T-cell (primary cell): ENCODE measurements around the gene ACCS. TPM values are rescaled to one million over a fixed set of nuclear protein-coding genes. Genes with fewer than 3 reads are reported as not detected.

Experiments
- ATAC-seq, 4 experiments: fragments of 200-7000 bp in 3 of 4; fragments of 150-1000 bp in 1 of 4; cut with Tn5 transposase; replicated peaks in 1 of 4; 1 replicate in 3 of 4; 2 replicates in 1 of 4; pipeline ENCODE4 v1.10.0; 2021; ENCODE audit warnings: moderate library complexity in 3 of 4, mild to moderate bottlenecking in 2 of 4, moderate number of reproducible peaks in 1 of 4
- CTCF ChIA-PET, 2 donors: fragments of 300-600 bp; sonication (Branson Sonifier 250); formaldehyde crosslinking; loops; one replicate each; lab custom pipeline; 2022; ENCODE audit warnings: antibody characterized with exemption in 2 of 2; lab: Charles Lee
- POLR2A ChIA-PET, 2 donors: fragments of 300-600 bp; sonication (Branson Sonifier 250); formaldehyde crosslinking; loops; one replicate each; lab custom pipeline; 2022; ENCODE audit warnings: antibody characterized with exemption in 2 of 2; lab: Charles Lee
- DNase-seq, 35 experiments: peaks; one replicate each; pipeline versions ENCODE4 v3.0.0 to v3.0.0-alpha.2; 2013 to 2023
- H3K27ac ChIP-seq: one replicate; pipeline ENCODE4 v1.5.1; 2013; ENCODE audit warnings: low read length
- H3K27me3 ChIP-seq, 2 experiments: replicated peaks in 1 of 2; 1 replicate in 1 of 2; 2 replicates in 1 of 2; pipeline versions ENCODE4 v1.6.1 to v1.7.0; 2013; ENCODE audit warnings: low read length in 1 of 2, mixed read lengths in 1 of 2; ENCODE audit not compliant: control insufficient read depth in 2 of 2, insufficient read depth in 2 of 2; ENCODE audit errors: extremely low read depth in 1 of 2
- H3K36me3 ChIP-seq, 2 donors: 1 replicate in 1 of 2; 2 replicates in 1 of 2; pipeline versions ENCODE4 v1.6.1 to v1.7.0; 2013; ENCODE audit warnings: low read length in 1 of 2; ENCODE audit not compliant: control insufficient read depth in 2 of 2, insufficient read depth in 1 of 2; ENCODE audit errors: extremely low read depth in 1 of 2
- H3K4me1 ChIP-seq, 2 experiments: 1 replicate in 1 of 2; 2 replicates in 1 of 2; pipeline versions ENCODE4 v1.6.1 to v1.7.0; 2013; ENCODE audit warnings: low read length in 2 of 2, mixed read lengths in 1 of 2; ENCODE audit not compliant: insufficient read depth in 2 of 2, control insufficient read depth in 1 of 2; ENCODE audit errors: extremely low read depth in 1 of 2
- H3K4me3 ChIP-seq, 2 donors: 1 replicate in 1 of 2; 2 replicates in 1 of 2; pipeline versions ENCODE4 v1.5.1 to v1.7.0; 2013; ENCODE audit warnings: mild to moderate bottlenecking in 2 of 2, low read length in 1 of 2, moderate library complexity in 1 of 2; ENCODE audit not compliant: control insufficient read depth in 1 of 2; ENCODE audit errors: extremely low read depth in 1 of 2
- H3K9me3 ChIP-seq: 2 replicates; pipeline ENCODE4 v1.7.0; 2013
- H3K27ac Mint-ChIP-seq, 2 donors: one replicate each; pipeline ENCODE4 v1.8.0; 2020 to 2021; ENCODE audit warnings: mild to moderate bottlenecking in 2 of 2, mixed read lengths in 2 of 2
- H3K27me3 Mint-ChIP-seq, 2 donors: one replicate each; pipeline ENCODE4 v1.8.0; 2021 to 2022; ENCODE audit warnings: mixed read lengths in 2 of 2
- H3K36me3 Mint-ChIP-seq: one replicate; pipeline ENCODE4 v1.8.0; 2021; ENCODE audit warnings: mixed read lengths
- H3K4me1 Mint-ChIP-seq, 3 donors: one replicate each; pipeline ENCODE4 v1.8.0; 2020 to 2022; ENCODE audit warnings: mixed read lengths in 3 of 3, mild to moderate bottlenecking in 1 of 3
- H3K4me3 Mint-ChIP-seq, 3 donors: one replicate each; pipeline ENCODE4 v1.8.0; 2020 to 2022; ENCODE audit warnings: mild to moderate bottlenecking in 3 of 3, mixed read lengths in 3 of 3, moderate library complexity in 3 of 3
- H3K9me3 Mint-ChIP-seq, 3 donors: one replicate each; pipeline ENCODE4 v1.8.0; 2020 to 2022; ENCODE audit warnings: mixed read lengths in 3 of 3
- whole genome bisulfite sequencing: methylation state at CpG from one replicate; pipeline ENCODE4 v1.1.5; 2013; ENCODE audit warnings: missing lambda C conversion rate; ENCODE audit not compliant: insufficient coverage; 5-methylcytosine and 5-hydroxymethylcytosine counted together
- total RNA-seq, 35 experiments: library from RNA in 6 of 35; stranded (reverse) in 6 of 35; fragments of 120-200 nt in 1 of 35; gene quantifications; one replicate each; pipeline versions ENCODE4 v1.2.1 to v1.2.4 and lab custom pipeline; 2013 to 2026

ACCS gene
- total RNA-seq, 5 donors from 2014 or later (not counting 1 experiment from before 2014, with no cell fraction given): 18.9 to 66.4 (median 27.5) TPM

DNA sequence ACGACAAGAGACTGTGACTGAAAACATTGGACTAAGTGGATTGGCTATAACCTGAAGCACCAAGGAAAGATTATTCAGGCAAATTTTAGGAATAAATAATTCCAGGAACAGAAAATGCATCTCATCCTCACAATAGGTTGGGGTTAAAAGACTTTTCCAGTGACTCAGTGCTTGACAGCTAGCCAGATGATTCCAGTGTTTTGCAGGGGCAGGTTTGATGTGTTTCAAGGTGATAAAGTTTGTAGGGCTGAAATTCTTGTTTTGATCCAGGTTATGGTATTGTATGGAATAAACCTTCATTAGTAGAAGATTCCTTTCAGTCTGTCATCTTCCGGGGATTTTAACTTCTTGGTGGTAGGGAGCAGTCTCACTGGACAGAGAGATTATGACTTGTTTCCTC lies 31.8 kb downstream of the ACCS start:
- Histone ChIP-seq H3K4me1 (peaks cover 9 to 16% of the 10 kb centered on the region in 2 experiments), H3K9me3 (no peaks in the 10 kb centered on the region), H3K36me3 (peaks cover 0 to 4% of the 10 kb centered on the region in 2 donors), H3K27me3 (no peaks in the 10 kb centered on the region), H3K27ac (no peak overlapping the region), H3K4me3 (no peak overlapping the region)
- ChIA-PET CTCF (no interaction called here), POLR2A (no interaction called here)
- Mint-ChIP-seq H3K4me1 (peaks cover 49 to 61% (median 51%) of the 10 kb centered on the region in 3 donors), H3K9me3 (no peaks in the 10 kb centered on the region), H3K4me3 (no peak overlapping the region), H3K27me3 (no peaks in the 10 kb centered on the region), H3K27ac (no peak overlapping the region), H3K36me3 (peaks cover 13% of the 10 kb centered on the region)
- ATAC-seq (no peak), DNase-seq (no peak)
- 100% methylated on average over 1 of the region's 2 CpGs for WGBS

DNA sequence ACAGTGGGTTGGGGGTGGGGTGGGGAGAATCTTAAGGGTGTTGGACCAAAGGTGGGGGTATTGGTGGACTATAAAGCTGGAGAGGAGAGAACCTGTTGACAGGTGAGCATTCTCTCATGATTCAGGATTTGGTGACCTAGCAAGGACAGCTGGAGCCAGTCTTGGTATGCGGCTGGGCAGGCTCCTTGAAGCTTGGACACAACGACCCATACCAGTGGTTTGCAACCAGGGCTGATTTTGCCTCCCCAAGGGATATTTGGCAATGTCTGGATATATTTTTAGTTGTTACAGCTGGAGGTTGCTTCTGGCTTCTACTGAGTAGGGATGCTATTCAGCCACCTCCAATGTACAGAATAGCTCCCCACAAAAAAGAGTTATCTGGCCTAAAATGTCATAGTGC lies 35.0 kb downstream of the ACCS start:
- Mint-ChIP-seq H3K4me1 (peaks cover 49 to 59% (median 53%) of the 10 kb centered on the region in 3 donors), H3K36me3 (peaks cover 17% of the 10 kb centered on the region), H3K4me3 (no peak overlapping the region), H3K9me3 (no peaks in the 10 kb centered on the region), H3K27me3 (no peaks in the 10 kb centered on the region), H3K27ac (no peak overlapping the region)
- Histone ChIP-seq H3K9me3 (no peaks in the 10 kb centered on the region), H3K27me3 (no peaks in the 10 kb centered on the region), H3K36me3 (peaks cover 0 to 4% of the 10 kb centered on the region in 2 donors), H3K27ac (no peak overlapping the region), H3K4me3 (no peak overlapping the region), H3K4me1 (peaks cover 5% of the 10 kb centered on the region in 2 experiments)
- ChIA-PET POLR2A (interaction anchor here in 1 of 2 donors (0.6 kb wide), 1 partner anchor 468 kb away, joined by 6 read pairs; no protein-coding TSS in a partner anchor), CTCF (interaction anchor here in 1 of 2 donors (1.1 kb wide), 1 partner anchor 9 kb away, joined by 3 read pairs; no protein-coding TSS in a partner anchor)
- WGBS: no CpG with 5 or more reads among the region's 2 CpGs
- ATAC-seq: no peak
- DNase-seq: no peak

DNA sequence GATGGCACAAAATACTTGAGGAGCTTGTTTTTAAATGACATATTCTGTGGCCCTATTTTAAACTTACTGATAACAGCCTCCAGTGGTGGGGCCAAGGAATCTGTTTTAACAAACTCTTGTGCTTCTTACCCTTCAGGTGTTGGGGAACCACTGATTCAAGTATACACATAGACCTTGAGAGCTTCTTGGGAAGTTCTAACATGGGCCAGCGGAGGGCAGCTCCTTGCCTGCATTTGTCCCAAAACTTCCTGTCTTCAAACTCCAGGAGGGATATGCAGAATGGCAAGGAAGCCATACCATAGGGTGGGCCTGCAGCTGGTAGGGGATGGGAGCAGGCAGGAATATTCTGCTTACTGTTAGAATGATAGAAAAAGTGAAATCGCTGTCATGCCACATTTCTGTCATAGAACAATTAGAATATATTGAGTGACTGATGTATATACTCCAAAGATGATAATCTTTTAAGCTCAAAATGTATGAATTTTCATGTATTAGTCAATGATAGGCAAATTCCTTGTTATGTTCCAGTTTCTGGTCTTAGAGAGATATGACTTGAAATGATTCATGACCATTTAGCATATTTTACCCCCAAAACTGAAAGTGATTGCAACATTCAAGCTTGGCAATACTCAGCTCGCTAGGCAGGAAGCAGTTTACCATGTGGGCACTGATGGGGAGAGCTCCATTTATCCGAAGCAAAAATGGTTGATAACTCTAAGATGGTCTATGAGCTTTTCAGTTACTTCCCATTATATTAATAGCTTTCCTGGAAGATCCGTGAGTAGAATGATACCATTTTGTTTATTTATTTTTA lies 38.6 kb downstream of the ACCS start:
- H3K4me1 ChIP-seq: peaks cover 0 to 2% of the 10 kb centered on the region in 2 experiments
- H3K36me3 ChIP-seq: peaks cover 0 to 16% of the 10 kb centered on the region in 2 donors
- DNase-seq: no peak
- ATAC-seq: no peak
- no peaks in the 10 kb centered on the region for H3K27me3 ChIP-seq
- no peaks in the 10 kb centered on the region for H3K9me3 ChIP-seq
- H3K27ac Mint-ChIP-seq: no peak overlapping the region
- ChIA-PET POLR2A (no interaction called here), CTCF (interaction anchor here (0.5 to 4.1 kb wide), 7 partner anchors 9 to 997 kb away, joined by 3 to 40 read pairs (median 4); partner anchors contain the start of gene EXT2 (in 2 of the 2))
- H3K36me3 Mint-ChIP-seq: peaks cover 26% of the 10 kb centered on the region
- no peak overlapping the region for H3K27ac ChIP-seq
- H3K4me3 ChIP-seq: no peak overlapping the region
- peaks cover 34 to 43% (median 36%) of the 10 kb centered on the region in 3 donors for H3K4me1 Mint-ChIP-seq
- H3K9me3 Mint-ChIP-seq: no peaks in the 10 kb centered on the region
- no peaks in the 10 kb centered on the region for H3K27me3 Mint-ChIP-seq
- WGBS: 100% methylated on average over 1 of the region's 5 CpGs
- H3K4me3 Mint-ChIP-seq: no peak overlapping the region

DNA sequence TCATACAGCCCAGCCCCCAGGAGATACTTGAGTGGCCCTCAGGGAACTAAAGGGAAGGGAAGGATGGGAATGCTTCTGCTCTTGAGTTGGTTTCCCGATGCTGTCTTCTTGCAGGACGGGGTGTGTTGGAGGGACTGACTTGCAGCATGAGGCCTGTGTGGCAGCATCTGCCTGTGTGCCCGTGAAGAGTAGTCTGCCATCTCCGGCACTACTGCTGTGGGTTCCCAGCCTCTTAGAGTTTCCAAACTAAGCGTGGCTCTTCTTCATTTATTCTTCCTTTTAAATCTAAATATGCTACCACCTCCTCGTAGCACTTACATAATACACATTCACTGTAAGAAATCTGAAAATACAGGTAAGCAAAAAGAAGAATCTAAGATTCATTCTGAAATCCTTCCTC lies 42.2 kb downstream of the ACCS start:
- no peaks in the 10 kb centered on the region for H3K27me3 ChIP-seq
- ATAC-seq: no peak
- Mint-ChIP-seq H3K36me3 (peaks cover 37% of the 10 kb centered on the region), H3K27ac (no peak overlapping the region), H3K27me3 (no peaks in the 10 kb centered on the region), H3K4me3 (no peak overlapping the region), H3K9me3 (no peaks in the 10 kb centered on the region), H3K4me1 (peaks cover 18 to 20% (median 19%) of the 10 kb centered on the region in 3 donors)
- no peak overlapping the region for H3K27ac ChIP-seq
- no peak overlapping the region for H3K4me3 ChIP-seq
- ChIA-PET POLR2A (interaction anchor here in 1 of 2 donors (0.6 kb wide), 1 partner anchor 972 kb away, joined by 3 read pairs; no protein-coding TSS in a partner anchor), CTCF (no interaction called here)
- H3K9me3 ChIP-seq: no peaks in the 10 kb centered on the region
- no peaks in the 10 kb centered on the region for H3K4me1 ChIP-seq
- DNase-seq: no peak
- peaks cover 0 to 32% of the 10 kb centered on the region in 2 donors for H3K36me3 ChIP-seq
- whole genome bisulfite sequencing: 87% methylated on average over 4 of the region's 6 CpGs

DNA sequence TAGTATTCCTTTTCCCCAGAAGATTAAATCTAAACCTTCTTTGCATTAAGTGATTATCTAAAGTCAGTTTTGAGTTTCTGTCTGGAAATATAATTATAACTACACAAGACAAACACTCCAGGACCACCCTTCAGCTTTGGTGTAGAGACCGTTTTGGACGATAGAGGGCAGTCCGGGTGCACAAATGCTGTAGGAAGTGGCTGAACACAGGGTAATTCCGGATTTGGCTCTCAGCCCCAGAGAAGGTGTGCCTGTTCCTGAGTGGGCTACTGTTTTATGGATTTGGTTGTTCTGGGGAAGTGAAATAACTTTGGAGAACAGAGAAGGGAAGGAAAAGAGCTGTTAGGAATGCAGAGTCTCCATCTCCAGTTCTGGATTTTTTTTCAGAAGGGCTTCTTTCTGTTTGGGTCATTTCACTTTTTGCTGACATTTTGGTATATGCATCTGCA lies 44.2 kb downstream of the ACCS start:
- Mint-ChIP-seq H3K9me3 (no peaks in the 10 kb centered on the region), H3K4me3 (no peak overlapping the region), H3K4me1 (peaks cover 7 to 10% (median 8%) of the 10 kb centered on the region in 3 donors), H3K36me3 (peaks cover 52% of the 10 kb centered on the region), H3K27me3 (no peaks in the 10 kb centered on the region), H3K27ac (peak overlapping the region in 1 of 2 donors; percentile 47)
- ATAC-seq (peak; percentile 82 to 90 (median 86)), DNase-seq (peak in 34 of 35 experiments; percentile 12 to 69 (median 38))
- Histone ChIP-seq H3K9me3 (no peaks in the 10 kb centered on the region), H3K36me3 (peaks cover 0 to 49% of the 10 kb centered on the region in 2 donors), H3K27me3 (no peaks in the 10 kb centered on the region), H3K4me1 (no peaks in the 10 kb centered on the region), H3K4me3 (no peak overlapping the region), H3K27ac (no peak overlapping the region)
- ChIA-PET CTCF (interaction anchor here (1.0 to 1.4 kb wide), 3 partner anchors 10 to 16 kb away, joined by 3 to 7 read pairs (median 3); no protein-coding TSS in a partner anchor), POLR2A (no interaction called here)
- 7% methylated on average over 3 of the region's 4 CpGs for WGBS

DNA sequence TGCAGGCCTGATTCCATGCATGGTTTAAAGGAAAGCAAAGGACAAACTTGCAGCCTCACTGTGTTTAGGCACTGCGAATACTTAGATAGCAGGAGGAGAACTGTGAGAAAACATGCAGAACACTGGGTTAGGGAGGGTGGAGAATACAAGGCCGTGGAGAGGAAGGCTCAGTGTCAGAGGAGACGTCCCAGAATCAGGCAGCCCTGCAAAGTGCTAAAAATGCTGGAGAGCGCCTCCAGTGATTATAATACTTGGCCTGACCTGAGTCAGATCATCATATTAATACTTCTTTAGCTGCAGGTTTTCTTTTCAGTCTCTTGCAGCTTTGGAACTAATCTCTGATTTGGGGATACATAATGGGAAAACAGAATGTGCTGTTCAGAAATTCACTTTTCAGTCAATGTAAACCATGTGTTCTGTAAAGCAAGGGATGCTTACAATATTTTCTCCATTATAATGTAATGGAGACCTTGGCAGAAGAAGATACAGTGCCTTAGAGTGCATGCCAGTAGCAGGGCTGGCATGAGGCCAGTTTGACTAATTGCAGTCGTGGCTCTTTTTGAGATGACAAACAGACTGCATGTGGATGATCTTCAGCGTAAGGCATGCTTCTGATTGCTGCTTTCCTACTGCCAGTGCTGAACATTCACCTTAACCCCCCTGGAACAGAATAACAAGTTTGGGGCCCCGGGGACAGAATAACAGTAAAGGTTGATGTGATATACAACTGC lies 46.2 kb downstream of the ACCS start:
- Histone ChIP-seq H3K27ac (no peak overlapping the region), H3K4me1 (no peaks in the 10 kb centered on the region), H3K9me3 (no peaks in the 10 kb centered on the region), H3K36me3 (peaks cover 0 to 62% of the 10 kb centered on the region in 2 donors), H3K27me3 (no peaks in the 10 kb centered on the region), H3K4me3 (no peak overlapping the region)
- ATAC-seq: no peak
- peaks cover 7 to 10% (median 8%) of the 10 kb centered on the region in 3 donors for H3K4me1 Mint-ChIP-seq
- DNase-seq: no peak
- WGBS: 100% methylated on average over 3 of the region's 7 CpGs
- no peaks in the 10 kb centered on the region for H3K9me3 Mint-ChIP-seq
- ChIA-PET POLR2A (no interaction called here), CTCF (no interaction called here)
- peaks cover 65% of the 10 kb centered on the region for H3K36me3 Mint-ChIP-seq
- H3K4me3 Mint-ChIP-seq: no peak overlapping the region
- H3K27ac Mint-ChIP-seq: no peak overlapping the region
- no peaks in the 10 kb centered on the region for H3K27me3 Mint-ChIP-seq
